CMK (cell line): ENCODE measurements around the gene KCNH8.

Source experiments
- DNase-seq: peaks from one replicate; pipeline ENCODE4 v3.0.0-alpha.2; 2010; ENCODE audit warnings: low read depth

Gene KCNH8

GRCh38 chr3:19364148-19364547 is 215.8 kb downstream of the KCNH8 start:
- DNase-seq: no peak

GRCh38 chr3:19365471-19365870 is 217.2 kb downstream of the KCNH8 start:
- no peak for DNase-seq

- no peak for DNase-seq
These were observed 236.6 kb downstream of the KCNH8 start for GRCh38 chr3:19384868-19385267.

GRCh38 chr3:19392150-19392549 is 243.8 kb downstream of the KCNH8 start:
- no peak for DNase-seq

- DNase-seq: no peak
These were observed 246.6 kb downstream of the KCNH8 start for GRCh38 chr3:19394946-19395345.

- DNase-seq: no peak
These were observed 248.4 kb downstream of the KCNH8 start for GRCh38 chr3:19396726-19397125.

GRCh38 chr3:19399356-19399755 is 251.0 kb downstream of the KCNH8 start:
- no peak for DNase-seq

- DNase-seq: no peak
These were observed 251.5 kb downstream of the KCNH8 start for GRCh38 chr3:19399836-19400235.

- no peak for DNase-seq
These were observed 271.8 kb downstream of the KCNH8 start for GRCh38 chr3:19420159-19420558.

- DNase-seq: no peak
These were observed 277.5 kb downstream of the KCNH8 start for GRCh38 chr3:19425825-19426224.

- no peak for DNase-seq
These were observed 279.3 kb downstream of the KCNH8 start for GRCh38 chr3:19427422-19428149.

GRCh38 chr3:19428729-19429128 is 280.4 kb downstream of the KCNH8 start:
- DNase-seq: no peak

GRCh38 chr3:19432669-19433068 is 284.4 kb downstream of the KCNH8 start:
- DNase-seq: no peak

- DNase-seq: no peak
These were observed 288.4 kb downstream of the KCNH8 start for GRCh38 chr3:19436746-19437145.

GRCh38 chr3:19439944-19440343 is 291.6 kb downstream of the KCNH8 start:
- no peak for DNase-seq

GRCh38 chr3:19446138-19446537 is 297.8 kb downstream of the KCNH8 start:
- DNase-seq: no peak

GRCh38 chr3:19446687-19447086 is 298.4 kb downstream of the KCNH8 start:
- DNase-seq: no peak

- no peak for DNase-seq
These were observed 307.2 kb downstream of the KCNH8 start for GRCh38 chr3:19455546-19455945.

- no peak for DNase-seq
These were observed 308.4 kb downstream of the KCNH8 start for GRCh38 chr3:19456738-19457137.

GRCh38 chr3:19457449-19457848 is 309.1 kb downstream of the KCNH8 start:
- DNase-seq: no peak

GRCh38 chr3:19467761-19468160 is 319.5 kb downstream of the KCNH8 start:
- DNase-seq: no peak

GRCh38 chr3:19471138-19471537 is 322.8 kb downstream of the KCNH8 start:
- no peak for DNase-seq

GRCh38 chr3:19473971-19474580 is 325.8 kb downstream of the KCNH8 start:
- no peak for DNase-seq

- no peak for DNase-seq
These were observed 328.0 kb downstream of the KCNH8 start for GRCh38 chr3:19476281-19476680.
